ENCODE data around the gene FBLN1. TPM values are rescaled to one million over a fixed set of nuclear protein-coding genes. Genes with fewer than 3 reads are reported as not detected.

Gene FBLN1
- total and polyA plus RNA-seq, 9 of the 15 experiments (the other 6 are each of a cell fraction or from before 2014, with no cell fraction given): 0.66 TPM; not detected in 8

- ChIA-PET CTCF (ENCODE audit: low intra/inter-chr PET ratio) (no interaction called here), POLR2A (interaction anchor here (0.8 kb wide), 1 partner anchor 17 kb away, joined by 3 read pairs; no protein-coding TSS in a partner anchor)
- Histone ChIP-seq H3K4me1 (replicated peaks in 1 of 2; ENCODE audit: control insufficient read depth in 2 of 2, insufficient read depth in 2 of 2, low read length in 2 of 2) (peaks cover 0 to 5% of the 10 kb centered on the region in 2 experiments; a peak in 2 of 5 replicates), H3K9me1 (ENCODE audit: control insufficient read depth, insufficient read depth, low read length) (no peaks in the 10 kb centered on the region), H3K27me3 (ENCODE audit: control insufficient read depth in 2 of 2, insufficient read depth in 2 of 2, low read length in 2 of 2) (peaks cover 9 to 94% of the 10 kb centered on the region in 2 experiments; a peak in 4 of 5 replicates), H3K4me2 (ENCODE audit: insufficient read depth, low read length) (no peak overlapping the region), H3K9me3 (replicated peaks; ENCODE audit: control insufficient read depth, insufficient read depth, low read depth, low read length) (no peaks in the 10 kb centered on the region), H3K27ac (ENCODE audit: extremely low read depth, low read depth, low read length) (no peak overlapping the region), H3K79me2 (ENCODE audit: control insufficient read depth, insufficient read depth, low read length) (no peaks in the 10 kb centered on the region), H3K36me3 (ENCODE audit: control insufficient read depth, insufficient read depth, low read length) (no peaks in the 10 kb centered on the region), H4K20me1 (replicated peaks; ENCODE audit: control insufficient read depth, insufficient read depth, low read length) (0 out of 2 replicates have a peak, but pooled peaks cover 3% of the 10 kb centered on the region), H3K4me3 (no peak overlapping the region), H2AFZ (ENCODE audit: low read depth, low read length) (no peak overlapping the region), H3K9ac (ENCODE audit: insufficient read depth in 1 of 2, low read depth in 2 of 2, low read length in 2 of 2) (no peak overlapping the region)
- ATAC-seq (no peak), DNase-seq (ENCODE audit: extremely low read depth in 1 of 4, low spot score in 3 of 4) (no peak), FAIRE-seq (no peak)
- no peak for TF ChIP-seq ZNF699 (CRISPR knock-in tag; IDR thresholded peaks at IDR 0.05; ENCODE audit: insufficient replicate concordance)
- no peak for TF ChIP-seq ZNF395 (CRISPR knock-in tag; IDR thresholded peaks at IDR 0.05)
- no peak for TF ChIP-seq TSHZ1 (CRISPR knock-in tag; IDR thresholded peaks at IDR 0.05)
- TF ChIP-seq HNRNPUL1 (IDR thresholded peaks at IDR 0.05; ENCODE audit: low read length): no peak
- intact Hi-C loops (cut with micrococcal nuclease) (no loop called here), in situ Hi-C loops (cut with MboI) (loop anchor here (5.0 kb wide), 2 partner anchors 404 to 529 kb away; no protein-coding TSS in a partner anchor)
- WGBS (ENCODE audit: insufficient coverage, low coverage, missing lambda C conversion rate): 0% methylated on average over 4 of the region's 5 CpGs
- BruUV-seq (replicated peaks): no TSS peak
Measured at GRCh38 chr22:45583504-45583903, 80.8 kb downstream of the FBLN1 start.

Data from K562 (cell line).